B cell (primary cell): ENCODE data around the gene CPA4. TPM values are rescaled to one million over a fixed set of nuclear protein-coding genes. Genes with fewer than 3 reads are reported as not detected.

Experiments
- ATAC-seq: fragments of 200-7000 bp; cut with Tn5 transposase; one replicate; pipeline ENCODE4 v1.10.0; 2021; ENCODE audit warnings: low read depth, mild to moderate bottlenecking, moderate number of reproducible peaks, moderate library complexity
- CTCF ChIA-PET: fragments of 350-600 bp; sonication (Branson Sonifier 250); formaldehyde crosslinking; loops from one replicate; lab custom pipeline; 2021; ENCODE audit warnings: antibody characterized with exemption, inconsistent platforms; lab: Charles Lee
- POLR2A ChIA-PET: fragments of 350-600 bp; sonication (Branson Sonifier 250); formaldehyde crosslinking; loops from one replicate; lab custom pipeline; 2021; ENCODE audit warnings: antibody characterized with exemption; lab: Charles Lee
- DNase-seq: peaks from one replicate; pipeline ENCODE4 v3.0.0; 2013
- H2AFZ ChIP-seq: 2 replicates; pipeline ENCODE4 v1.6.1; 2012; ENCODE audit warnings: mild to moderate bottlenecking, low read depth, low read length; ENCODE audit not compliant: insufficient read depth, poor library complexity, severe bottlenecking
- H3K27ac ChIP-seq, 2 donors: 1 replicate in 1 of 2; 2 replicates in 1 of 2; pipeline ENCODE4 v1.5.1; 2012 to 2013; ENCODE audit warnings: low read length in 2 of 2, mild to moderate bottlenecking in 2 of 2, moderate library complexity in 1 of 2
- H3K27me3 ChIP-seq, 4 experiments: fragments of 200-600 bp in 1 of 4; sonication (generic) in 1 of 4; replicated peaks in 1 of 4; 1 replicate in 2 of 4; 2 replicates in 2 of 4; pipeline versions ENCODE4 v1.6.1 to v1.7.0; 2013 to 2016; ENCODE audit warnings: low read length in 3 of 4, mild to moderate bottlenecking in 2 of 4, mixed read lengths in 1 of 4, moderate library complexity in 1 of 4; ENCODE audit not compliant: insufficient read depth in 4 of 4, control insufficient read depth in 3 of 4; ENCODE audit errors: control extremely low read depth in 1 of 4
- H3K36me3 ChIP-seq, 2 experiments: replicated peaks in 1 of 2; 1 replicate in 1 of 2; 2 replicates in 1 of 2; pipeline versions ENCODE4 v1.6.1 to v1.7.1; 2013; ENCODE audit warnings: low read length in 1 of 2; ENCODE audit not compliant: insufficient read depth in 2 of 2, control insufficient read depth in 1 of 2; ENCODE audit errors: control extremely low read depth in 1 of 2, extremely low read depth in 1 of 2
- H3K4me1 ChIP-seq, 2 donors: fragments of 200-600 bp in 1 of 2; sonication (generic) in 1 of 2; 1 replicate in 1 of 2; 2 replicates in 1 of 2; pipeline versions ENCODE4 v1.5.1 to v1.6.1; 2013 to 2017; ENCODE audit warnings: low read length in 2 of 2; ENCODE audit not compliant: control insufficient read depth in 2 of 2, insufficient read depth in 2 of 2
- H3K4me2 ChIP-seq: replicated peaks from 2 replicates; pipeline ENCODE3; 2012; ENCODE audit warnings: mild to moderate bottlenecking, low read depth, low read length; ENCODE audit not compliant: poor library complexity, severe bottlenecking
- H3K4me3 ChIP-seq, 5 experiments: fragments of 200-600 bp in 1 of 5; sonication (generic) in 1 of 5; 1 replicate in 3 of 5; 2 replicates in 2 of 5; pipeline versions ENCODE4 v1.5.1 to v1.7.0; 2011 to 2016; ENCODE audit warnings: low read length in 4 of 5, mild to moderate bottlenecking in 4 of 5, low read depth in 2 of 5, control low read depth in 1 of 5, moderate library complexity in 1 of 5; ENCODE audit not compliant: insufficient read depth in 1 of 5; ENCODE audit errors: control extremely low read depth in 1 of 5, extremely low read depth in 1 of 5
- H3K79me2 ChIP-seq: fragments of 200-600 bp; sonication (generic); one replicate; pipeline ENCODE4 v1.6.0; 2016; ENCODE audit warnings: low read length; ENCODE audit not compliant: control insufficient read depth, insufficient read depth
- H3K9ac ChIP-seq: fragments of 200-600 bp; sonication (generic); 2 replicates; pipeline ENCODE4 v1.6.1; 2017; ENCODE audit warnings: mild to moderate bottlenecking, low read length, moderate library complexity
- H3K9me3 ChIP-seq, 3 donors: one replicate each; pipeline versions ENCODE4 v1.6.1 to v1.7.1; 2013; ENCODE audit warnings: low read length in 2 of 3; ENCODE audit not compliant: control insufficient read depth in 2 of 3, insufficient read depth in 1 of 3; ENCODE audit errors: control extremely low read depth in 1 of 3
- H4K20me1 ChIP-seq: 2 replicates; pipeline ENCODE4 v1.6.0; 2012; ENCODE audit warnings: mild to moderate bottlenecking, low read length; ENCODE audit not compliant: insufficient read depth, control insufficient read depth, poor library complexity, severe bottlenecking
- H3K27ac Mint-ChIP-seq: one replicate; pipeline ENCODE4 v1.8.0; 2021; ENCODE audit warnings: mixed read lengths
- H3K27me3 Mint-ChIP-seq: one replicate; pipeline ENCODE4 v1.8.0; 2021; ENCODE audit warnings: mixed read lengths
- H3K4me1 Mint-ChIP-seq: one replicate; pipeline ENCODE4 v1.8.0; 2021; ENCODE audit warnings: mixed read lengths
- H3K4me3 Mint-ChIP-seq: one replicate; pipeline ENCODE4 v1.8.0; 2021; ENCODE audit warnings: mixed read lengths
- H3K9me3 Mint-ChIP-seq: one replicate; pipeline ENCODE4 v1.8.0; 2022; ENCODE audit warnings: mixed read lengths; ENCODE audit not compliant: insufficient read depth
- EZH2 ChIP-seq: IDR thresholded peaks from 2 replicates; pipeline ENCODE4 v1.6.1; 2012; ENCODE audit warnings: borderline replicate concordance, low read depth, mild to moderate bottlenecking, moderate library complexity, low read length; ENCODE audit not compliant: insufficient read depth, poor library complexity, severe bottlenecking
- WGBS: methylation state at CpG from one replicate; pipeline ENCODE4 v1.1.5; 2013; ENCODE audit warnings: missing lambda C conversion rate; ENCODE audit not compliant: insufficient coverage; 5-methylcytosine and 5-hydroxymethylcytosine counted together
- intact Hi-C: fragments of 100-400 bp; cut with micrococcal nuclease; formaldehyde crosslinking; loops from one replicate; pipeline ENCODE4 v1.10.0; 2022
- polyA plus RNA-seq: library from polyadenylated mRNA; depleted of rRNA; stranded (reverse); fragments of >200 nt; gene quantifications from 2 replicates; pipeline ENCODE4 v1.2.3, GENCODE V29; 2012
- total RNA-seq, 2 donors: library from RNA; stranded (reverse); fragments of 120-200 nt in 1 of 2; gene quantifications; 1 replicate in 1 of 2; 2 replicates in 1 of 2; pipeline versions ENCODE4 v1.2.3 to v1.2.4, GENCODE V29; 2013 to 2022
- TF ChIP-seq, protein P1 (sequence below): fragments of 200-600 bp; IDR thresholded peaks from one replicate; pipeline ENCODE4 v1.8.0; 2022; ENCODE audit warnings: antibody characterized with exemption, mild to moderate bottlenecking

CPA4 gene
- total and polyA plus RNA-seq, 2 donors (not counting 1 experiment from before 2014, with no cell fraction given), result not detected

DNA sequence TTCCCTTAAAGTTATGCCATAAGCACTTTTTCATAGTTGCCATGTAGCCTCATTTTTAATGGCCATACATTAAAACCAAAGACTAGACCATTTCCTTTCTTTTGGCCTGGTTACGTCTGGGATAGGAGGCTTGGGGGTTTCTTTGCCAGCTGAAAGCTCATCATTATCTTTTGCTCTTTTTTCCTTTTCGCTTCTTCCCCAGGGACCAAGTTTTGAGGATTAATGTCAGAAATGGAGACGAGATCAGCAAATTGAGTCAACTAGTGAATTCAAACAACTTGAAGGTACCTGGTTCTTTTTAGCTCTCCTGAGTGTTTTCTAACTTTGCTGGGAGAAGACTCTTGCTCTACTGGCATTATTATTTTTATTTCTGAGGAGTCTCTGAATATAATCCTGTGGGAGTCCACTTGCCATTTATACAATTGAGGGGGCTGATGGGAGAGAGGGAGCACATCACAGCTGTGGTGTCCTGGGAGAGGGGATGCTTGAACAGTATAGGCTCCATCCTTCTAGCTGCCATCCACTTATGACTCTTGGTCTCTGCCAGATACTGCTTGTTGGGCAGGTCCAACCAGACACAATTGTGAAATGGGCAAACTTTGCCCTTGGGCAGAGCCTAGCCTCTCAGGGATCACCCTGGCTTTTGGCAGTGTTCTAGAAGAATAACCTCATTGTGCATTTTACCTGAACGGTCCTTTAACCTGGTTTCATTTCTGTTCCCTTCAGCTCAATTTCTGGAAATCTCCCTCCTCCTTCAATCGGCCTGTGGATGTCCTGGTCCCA, 5.8 kb downstream of the CPA4 start:
- Mint-ChIP-seq H3K4me3 (no peak overlapping the region), H3K9me3 (no peaks in the 10 kb centered on the region), H3K27me3 (peaks cover 15% of the 10 kb centered on the region), H3K27ac (no peak overlapping the region), H3K4me1 (peaks cover under 1% of the 10 kb centered on the region)
- Histone ChIP-seq H3K9me3 (no peaks in the 10 kb centered on the region), H3K27ac (no peak overlapping the region), H2AFZ (no peak overlapping the region), H3K36me3 (no peaks in the 10 kb centered on the region), H3K9ac (no peak overlapping the region), H3K4me1 (peaks cover 0 to 2% of the 10 kb centered on the region in 2 donors), H3K4me3 (no peak overlapping the region), H3K27me3 (peaks cover 0 to 3% (median 0%) of the 10 kb centered on the region in 4 experiments), H3K79me2 (no peaks in the 10 kb centered on the region), H4K20me1 (no peaks in the 10 kb centered on the region), H3K4me2 (no peak overlapping the region)
- WGBS, result 90% methylated on average over 2 of the region's 5 CpGs
- ATAC-seq (no peak), DNase-seq (no peak)
- intact Hi-C loops, result no loop called here
- ChIA-PET CTCF (no interaction called here), POLR2A (no interaction called here)
- TF ChIP-seq, protein P1, sequence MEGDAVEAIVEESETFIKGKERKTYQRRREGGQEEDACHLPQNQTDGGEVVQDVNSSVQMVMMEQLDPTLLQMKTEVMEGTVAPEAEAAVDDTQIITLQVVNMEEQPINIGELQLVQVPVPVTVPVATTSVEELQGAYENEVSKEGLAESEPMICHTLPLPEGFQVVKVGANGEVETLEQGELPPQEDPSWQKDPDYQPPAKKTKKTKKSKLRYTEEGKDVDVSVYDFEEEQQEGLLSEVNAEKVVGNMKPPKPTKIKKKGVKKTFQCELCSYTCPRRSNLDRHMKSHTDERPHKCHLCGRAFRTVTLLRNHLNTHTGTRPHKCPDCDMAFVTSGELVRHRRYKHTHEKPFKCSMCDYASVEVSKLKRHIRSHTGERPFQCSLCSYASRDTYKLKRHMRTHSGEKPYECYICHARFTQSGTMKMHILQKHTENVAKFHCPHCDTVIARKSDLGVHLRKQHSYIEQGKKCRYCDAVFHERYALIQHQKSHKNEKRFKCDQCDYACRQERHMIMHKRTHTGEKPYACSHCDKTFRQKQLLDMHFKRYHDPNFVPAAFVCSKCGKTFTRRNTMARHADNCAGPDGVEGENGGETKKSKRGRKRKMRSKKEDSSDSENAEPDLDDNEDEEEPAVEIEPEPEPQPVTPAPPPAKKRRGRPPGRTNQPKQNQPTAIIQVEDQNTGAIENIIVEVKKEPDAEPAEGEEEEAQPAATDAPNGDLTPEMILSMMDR, result no peak
- no peak for TF ChIP-seq EZH2

DNA sequence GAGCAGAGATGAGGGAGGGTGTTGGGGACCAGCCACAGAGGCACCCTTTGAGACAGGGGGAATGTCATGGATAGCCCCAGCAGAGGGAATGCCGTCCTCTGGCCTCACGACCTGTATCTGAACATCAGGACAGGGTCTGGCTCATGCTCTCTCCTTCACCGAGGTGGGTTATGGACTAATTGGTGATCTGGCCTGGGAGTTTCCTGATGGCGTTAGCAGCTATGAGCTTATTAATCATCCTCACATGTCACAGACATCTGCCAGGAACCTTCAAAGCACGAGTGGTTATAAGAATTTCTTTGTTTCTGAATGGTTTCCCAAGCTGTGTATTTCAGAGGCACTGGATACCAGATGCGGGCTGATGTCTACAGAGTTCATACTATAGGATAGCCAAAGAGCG, 6.9 kb downstream of the CPA4 start:
- intact Hi-C loops, result no loop called here
- peaks cover 0 to 3% (median 0%) of the 10 kb centered on the region in 4 experiments for H3K27me3 ChIP-seq
- H4K20me1 ChIP-seq, result no peaks in the 10 kb centered on the region
- no peak overlapping the region for H3K4me3 ChIP-seq
- no peak overlapping the region for H3K27ac ChIP-seq
- no peaks in the 10 kb centered on the region for H3K4me1 Mint-ChIP-seq
- no peaks in the 10 kb centered on the region for H3K36me3 ChIP-seq
- H3K9me3 ChIP-seq, result no peaks in the 10 kb centered on the region
- ATAC-seq (no peak), DNase-seq (no peak)
- TF ChIP-seq EZH2, result no peak
- TF ChIP-seq, protein P1, result no peak
- H3K4me3 Mint-ChIP-seq, result no peak overlapping the region
- H3K27me3 Mint-ChIP-seq, result peaks cover 15% of the 10 kb centered on the region
- no peak overlapping the region for H3K9ac ChIP-seq
- ChIA-PET POLR2A (no interaction called here), CTCF (no interaction called here)
- no peak overlapping the region for H3K27ac Mint-ChIP-seq
- 89% methylated on average over 6 of the region's 7 CpGs for WGBS
- H2AFZ ChIP-seq, result no peak overlapping the region
- no peaks in the 10 kb centered on the region for H3K9me3 Mint-ChIP-seq
- H3K79me2 ChIP-seq, result no peaks in the 10 kb centered on the region
- no peak overlapping the region for H3K4me2 ChIP-seq
- no peaks in the 10 kb centered on the region for H3K4me1 ChIP-seq
